M059J (cell line): ENCODE results near the gene PIP5KL1. TPM values are rescaled to one million over a fixed set of nuclear protein-coding genes. Genes with fewer than 3 reads are reported as not detected.

Experiments used
- DNase-seq: peaks from one replicate; pipeline ENCODE4 v3.0.0-alpha.2; 2012; ENCODE audit warnings: low read depth
- total RNA-seq: library from RNA; depleted of rRNA; stranded (reverse); fragments of >200 nt; shearing (Covaris generic); gene quantifications from 2 replicates; pipeline ENCODE4 v1.2.3, GENCODE V29; 2014

PIP5KL1 gene
- total RNA-seq, 1 experiment from 2014 or later: 1.6 TPM

GRCh38 chr9:127968700-127969383 is 38.3 kb upstream of the PIP5KL1 start:
- DNase-seq: peak; percentile 81

GRCh38 chr9:127968042-127968441 is 37.5 kb upstream of the PIP5KL1 start:
- DNase-seq: peak; percentile 79

- DNase-seq: no peak
Observed at GRCh38 chr9:127967151-127967809, 36.7 kb upstream of the PIP5KL1 start.

GRCh38 chr9:127966416-127967150 is 36.0 kb upstream of the PIP5KL1 start:
- DNase-seq: no peak

GRCh38 chr9:127965953-127966352 is 35.4 kb upstream of the PIP5KL1 start:
- DNase-seq: no peak

- no peak for DNase-seq
Observed at GRCh38 chr9:127963359-127964064, 32.9 kb upstream of the PIP5KL1 start.

GRCh38 chr9:127963041-127963358 is 32.4 kb upstream of the PIP5KL1 start:
- DNase-seq: no peak

GRCh38 chr9:127962278-127962677 is 31.7 kb upstream of the PIP5KL1 start:
- no peak for DNase-seq

- DNase-seq: no peak
Observed at GRCh38 chr9:127961613-127962155, 31.1 kb upstream of the PIP5KL1 start.

GRCh38 chr9:127961155-127961490 is 30.5 kb upstream of the PIP5KL1 start:
- no peak for DNase-seq

- no peak for DNase-seq
Observed at GRCh38 chr9:127960410-127961154, 30.0 kb upstream of the PIP5KL1 start.

- DNase-seq: no peak
Observed at GRCh38 chr9:127959841-127960409, 29.3 kb upstream of the PIP5KL1 start.

GRCh38 chr9:127959398-127959797 is 28.8 kb upstream of the PIP5KL1 start:
- no peak for DNase-seq

- no peak for DNase-seq
Observed at GRCh38 chr9:127958728-127959127, 28.2 kb upstream of the PIP5KL1 start.

- DNase-seq: peak; percentile 89
Observed at GRCh38 chr9:127955294-127956015, 24.9 kb upstream of the PIP5KL1 start.

- no peak for DNase-seq
Observed at GRCh38 chr9:127954831-127955293, 24.3 kb upstream of the PIP5KL1 start.

GRCh38 chr9:127953768-127954505 is 23.4 kb upstream of the PIP5KL1 start:
- DNase-seq: no peak

GRCh38 chr9:127953154-127953553 is 22.6 kb upstream of the PIP5KL1 start:
- DNase-seq: no peak

GRCh38 chr9:127950513-127951289 is 20.1 kb upstream of the PIP5KL1 start:
- DNase-seq: no peak
